PC-9 (cell line): ENCODE results near the gene PDGFD.

ENCODE experiments used
- CTCF ChIP-seq: fragments of 200-600 bp; sonication (generic); conservative IDR thresholded peaks from 2 replicates; pipeline ENCODE4 v1.6.1; 2017; ENCODE audit warnings: mixed run types, antibody characterized with exemption, mild to moderate bottlenecking, moderate library complexity
- EZH2 ChIP-seq: fragments of 200-600 bp; sonication (generic); IDR thresholded peaks from 2 replicates; pipeline ENCODE4 v1.8.0; 2017; ENCODE audit warnings: antibody characterized with exemption, low read depth

- TF ChIP-seq CTCF (no peak), EZH2 (no peak)
These were observed 74.5 kb downstream of the PDGFD start for GRCh38 chr11:104089481-104089880.
